NT2/D1 (cell line): ENCODE results near the gene AKR7A2.

Experiments
- DNase-seq: peaks from one replicate; pipeline ENCODE4 v3.0.0-alpha.2; 2011; ENCODE audit warnings: low read depth, low spot score
- H3K27me3 ChIP-seq: 2 replicates; pipeline ENCODE4 v1.6.0; 2011; ENCODE audit warnings: mild to moderate bottlenecking; ENCODE audit not compliant: insufficient read length, insufficient read depth
- H3K36me3 ChIP-seq: 2 replicates; pipeline ENCODE4 v1.6.1; 2011; ENCODE audit warnings: mild to moderate bottlenecking, low read length, mixed read lengths; ENCODE audit not compliant: insufficient read depth, insufficient read length
- H3K4me1 ChIP-seq: 2 replicates; pipeline ENCODE4 v1.5.1; 2011; ENCODE audit not compliant: insufficient read depth, insufficient read length
- H3K4me3 ChIP-seq: 2 replicates; pipeline ENCODE4 v1.5.1; 2011; ENCODE audit warnings: low read depth; ENCODE audit not compliant: insufficient read length
- H3K9ac ChIP-seq: 2 replicates; pipeline ENCODE4 v1.6.0; 2011; ENCODE audit warnings: low read depth; ENCODE audit not compliant: insufficient read length
- H3K9me3 ChIP-seq: 2 replicates; pipeline ENCODE4 v1.5.1; 2011; ENCODE audit warnings: mild to moderate bottlenecking, low read length; ENCODE audit not compliant: insufficient read depth
- SUZ12 ChIP-seq: IDR thresholded peaks from 2 replicates; pipeline ENCODE4 v1.6.1; 2011; ENCODE audit not compliant: insufficient read length, insufficient read depth; ENCODE audit errors: extremely low read depth
- YY1 ChIP-seq: IDR thresholded peaks from 2 replicates; pipeline ENCODE4 v1.6.1; 2011; ENCODE audit not compliant: insufficient read length, insufficient read depth
- ZNF274 ChIP-seq: IDR thresholded peaks from 2 replicates; pipeline ENCODE4 v1.6.1; 2011; ENCODE audit warnings: mild to moderate bottlenecking, low read depth, low read length

The AKR7A2 gene

DNA sequence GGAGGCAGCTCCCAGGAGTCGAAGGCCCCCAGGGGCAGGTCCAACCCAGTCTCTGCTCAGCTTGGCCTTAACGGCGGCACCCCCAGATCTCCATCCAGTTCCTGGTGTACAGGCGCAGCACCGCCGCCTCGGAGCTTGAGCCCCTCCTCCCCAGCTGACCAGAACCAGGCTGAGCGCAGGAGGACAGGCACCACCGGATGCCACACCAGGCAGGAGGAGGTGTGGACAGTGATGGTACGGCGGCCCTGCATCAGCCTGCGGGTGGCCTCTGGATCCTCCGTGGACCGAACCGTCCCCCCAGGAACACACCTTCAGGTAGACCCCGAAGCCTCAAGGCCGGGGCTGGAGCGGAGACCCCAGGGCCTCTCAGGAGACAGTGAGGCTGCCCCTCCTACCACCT, 16.5 kb upstream of the AKR7A2 start:
- Histone ChIP-seq H3K4me3 (no peak overlapping the region), H3K36me3 (peaks cover 64% of the 10 kb centered on the region), H3K9me3 (no peaks in the 10 kb centered on the region), H3K9ac (no peak overlapping the region), H3K27me3 (no peaks in the 10 kb centered on the region), H3K4me1 (peaks cover 3% of the 10 kb centered on the region)
- TF ChIP-seq SUZ12: no peak
- no peak for TF ChIP-seq YY1
- TF ChIP-seq ZNF274: no peak
- DNase-seq: no peak

DNA sequence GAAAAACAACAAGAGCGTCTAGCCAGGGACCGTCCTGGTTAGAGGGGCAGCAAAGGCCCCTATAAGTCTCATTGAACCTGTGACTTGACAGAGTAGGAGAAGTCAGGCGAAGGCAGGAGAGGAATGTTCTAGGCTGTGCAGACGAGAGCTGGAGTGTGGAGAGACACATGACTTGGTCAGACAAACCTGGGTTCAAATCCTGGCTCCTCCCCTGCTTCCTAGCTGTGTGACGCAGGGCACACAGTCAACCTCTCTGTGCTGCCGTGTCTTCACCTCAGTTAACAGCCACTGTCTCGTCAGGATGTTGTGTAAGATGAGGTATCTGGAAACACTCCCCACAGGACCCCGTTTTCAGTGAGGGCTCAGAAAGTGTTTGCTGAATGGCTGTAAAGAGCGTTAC, 15.8 kb upstream of the AKR7A2 start:
- H3K4me1 ChIP-seq: peaks cover 3% of the 10 kb centered on the region
- H3K4me3 ChIP-seq: no peak overlapping the region
- peaks cover 64% of the 10 kb centered on the region for H3K36me3 ChIP-seq
- H3K9ac ChIP-seq: no peak overlapping the region
- no peaks in the 10 kb centered on the region for H3K9me3 ChIP-seq
- TF ChIP-seq YY1 (no peak), ZNF274 (no peak), SUZ12 (no peak)
- DNase-seq: no peak
- no peaks in the 10 kb centered on the region for H3K27me3 ChIP-seq

DNA sequence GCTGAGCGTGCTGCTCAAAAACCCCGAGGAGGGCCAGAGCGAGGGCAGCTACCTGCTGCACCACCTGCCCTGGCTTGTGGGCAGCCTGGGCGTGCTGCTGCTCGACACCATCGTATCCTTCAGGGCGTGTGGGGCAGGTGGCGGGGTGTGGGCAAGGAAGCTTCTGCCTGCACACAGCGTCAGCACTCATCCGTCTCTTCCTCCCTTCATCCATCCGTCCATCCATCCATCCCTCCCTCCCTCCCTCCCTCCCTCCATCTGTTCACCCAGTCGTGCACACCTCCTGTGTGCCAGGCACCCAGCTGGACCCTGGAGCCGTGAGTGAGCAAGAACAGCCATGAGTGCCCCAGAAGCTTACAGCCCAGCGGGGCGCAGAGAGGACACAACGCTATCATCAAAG, 15.4 kb upstream of the AKR7A2 start:
- peaks cover 3% of the 10 kb centered on the region for H3K4me1 ChIP-seq

GRCh38 chr1:19326748-19327065, 14.8 kb upstream of the AKR7A2 start:
- H3K4me3 ChIP-seq: no peak overlapping the region
- TF ChIP-seq ZNF274 (no peak), SUZ12 (no peak), YY1 (no peak)
- H3K9ac ChIP-seq: no peak overlapping the region
- H3K36me3 ChIP-seq: peaks cover 63% of the 10 kb centered on the region
- H3K27me3 ChIP-seq: no peaks in the 10 kb centered on the region
- peaks cover 3% of the 10 kb centered on the region for H3K4me1 ChIP-seq
- H3K9me3 ChIP-seq: no peaks in the 10 kb centered on the region
- DNase-seq: no peak

More for the DNA sequence above, 15.4 kb upstream of the AKR7A2 start:
- no peaks in the 10 kb centered on the region for H3K9me3 ChIP-seq
- H3K4me3 ChIP-seq: no peak overlapping the region
- no peak overlapping the region for H3K9ac ChIP-seq
- no peaks in the 10 kb centered on the region for H3K27me3 ChIP-seq
- TF ChIP-seq ZNF274 (no peak), YY1 (no peak), SUZ12 (no peak)
- H3K36me3 ChIP-seq: peaks cover 63% of the 10 kb centered on the region
- DNase-seq: no peak

DNA sequence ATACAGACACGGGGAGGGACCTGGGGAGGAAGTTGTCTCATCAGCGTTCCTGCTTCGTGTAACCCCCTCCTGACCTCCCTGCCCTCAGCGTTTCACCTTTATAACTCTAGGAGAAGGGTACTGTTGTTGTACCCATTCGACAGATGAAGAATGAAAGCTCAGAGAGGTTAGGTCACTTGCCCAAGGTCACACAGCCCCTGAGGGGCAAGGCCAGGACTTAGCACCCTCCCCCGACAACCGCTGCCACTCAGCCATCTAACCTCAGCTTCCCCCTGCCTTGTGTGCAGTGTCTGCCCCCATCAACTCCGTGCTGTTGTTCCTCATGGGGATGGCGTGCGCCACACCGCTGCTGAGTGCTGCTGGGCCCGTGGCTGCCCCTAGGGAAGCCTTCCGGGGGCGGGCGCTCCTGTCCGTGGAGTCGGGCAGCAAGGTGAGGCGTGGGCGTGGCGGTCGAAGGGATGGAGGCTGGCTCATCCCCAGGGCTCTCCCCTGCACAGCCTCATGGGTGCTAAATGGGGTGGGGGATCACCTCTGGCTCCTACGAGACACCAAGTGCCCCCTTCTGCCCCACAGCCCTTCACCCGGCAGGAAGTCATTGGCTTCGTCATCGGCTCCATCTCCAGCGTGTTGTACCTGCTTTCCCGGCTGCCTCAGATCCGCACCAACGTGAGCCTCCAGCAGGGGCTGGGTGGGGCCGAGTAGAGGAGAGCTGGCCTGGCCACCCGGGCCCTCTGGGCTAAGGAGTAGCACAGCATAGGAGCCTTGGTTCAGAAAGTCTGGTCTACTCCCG, 14.2 kb upstream of the AKR7A2 start:
- no peak for TF ChIP-seq ZNF274
- no peak for TF ChIP-seq SUZ12
- Histone ChIP-seq H3K4me1 (peaks cover 3% of the 10 kb centered on the region), H3K9me3 (no peaks in the 10 kb centered on the region), H3K36me3 (peaks cover 65% of the 10 kb centered on the region), H3K4me3 (no peak overlapping the region), H3K9ac (no peak overlapping the region), H3K27me3 (no peaks in the 10 kb centered on the region)
- no peak for DNase-seq

- H3K9ac ChIP-seq: no peak overlapping the region
- peaks cover 63% of the 10 kb centered on the region for H3K36me3 ChIP-seq
- DNase-seq: no peak
- TF ChIP-seq YY1 (no peak), SUZ12 (no peak), ZNF274 (no peak)
- H3K4me1 ChIP-seq: peaks cover 3% of the 10 kb centered on the region
- H3K9me3 ChIP-seq: no peaks in the 10 kb centered on the region
- H3K4me3 ChIP-seq: no peak overlapping the region
- H3K27me3 ChIP-seq: no peaks in the 10 kb centered on the region
These were observed 13.5 kb upstream of the AKR7A2 start for GRCh38 chr1:19325368-19325957.

- DNase-seq: no peak
- Histone ChIP-seq H3K27me3 (no peaks in the 10 kb centered on the region), H3K4me3 (no peak overlapping the region), H3K36me3 (peaks cover 57% of the 10 kb centered on the region), H3K9ac (no peak overlapping the region), H3K9me3 (no peaks in the 10 kb centered on the region), H3K4me1 (peaks cover 3% of the 10 kb centered on the region)
- TF ChIP-seq YY1 (no peak), ZNF274 (no peak), SUZ12 (no peak)
These were observed 12.7 kb upstream of the AKR7A2 start for GRCh38 chr1:19324665-19324990.
